Measurements from ENCODE around the gene EFCAB6. TPM values are rescaled to one million over a fixed set of nuclear protein-coding genes. Genes with fewer than 3 reads are reported as not detected.

The EFCAB6 gene
- total RNA-seq, 2 experiments from 2014 or later: 0.56 to 0.71 TPM

GRCh38 chr22:43833286-43834240, 21.5 kb upstream of the EFCAB6 start:
- intact Hi-C loops (cut with DNase I, micrococcal nuclease): no loop called here
- DNase-seq (no peak), ATAC-seq (no peak)
- Mint-ChIP-seq H3K9me3 (ENCODE audit: low read depth) (no peaks in the 10 kb centered on the region), H3K27me3 (peaks cover 2% of the 10 kb centered on the region), H3K4me1 (no peaks in the 10 kb centered on the region), H3K27ac (no peak overlapping the region), H3K4me3 (no peak overlapping the region), H3K36me3 (ENCODE audit: low read depth) (no peaks in the 10 kb centered on the region)
- CTCF ChIA-PET: no interaction called here
- POLR2A ChIA-PET: no interaction called here

DNA sequence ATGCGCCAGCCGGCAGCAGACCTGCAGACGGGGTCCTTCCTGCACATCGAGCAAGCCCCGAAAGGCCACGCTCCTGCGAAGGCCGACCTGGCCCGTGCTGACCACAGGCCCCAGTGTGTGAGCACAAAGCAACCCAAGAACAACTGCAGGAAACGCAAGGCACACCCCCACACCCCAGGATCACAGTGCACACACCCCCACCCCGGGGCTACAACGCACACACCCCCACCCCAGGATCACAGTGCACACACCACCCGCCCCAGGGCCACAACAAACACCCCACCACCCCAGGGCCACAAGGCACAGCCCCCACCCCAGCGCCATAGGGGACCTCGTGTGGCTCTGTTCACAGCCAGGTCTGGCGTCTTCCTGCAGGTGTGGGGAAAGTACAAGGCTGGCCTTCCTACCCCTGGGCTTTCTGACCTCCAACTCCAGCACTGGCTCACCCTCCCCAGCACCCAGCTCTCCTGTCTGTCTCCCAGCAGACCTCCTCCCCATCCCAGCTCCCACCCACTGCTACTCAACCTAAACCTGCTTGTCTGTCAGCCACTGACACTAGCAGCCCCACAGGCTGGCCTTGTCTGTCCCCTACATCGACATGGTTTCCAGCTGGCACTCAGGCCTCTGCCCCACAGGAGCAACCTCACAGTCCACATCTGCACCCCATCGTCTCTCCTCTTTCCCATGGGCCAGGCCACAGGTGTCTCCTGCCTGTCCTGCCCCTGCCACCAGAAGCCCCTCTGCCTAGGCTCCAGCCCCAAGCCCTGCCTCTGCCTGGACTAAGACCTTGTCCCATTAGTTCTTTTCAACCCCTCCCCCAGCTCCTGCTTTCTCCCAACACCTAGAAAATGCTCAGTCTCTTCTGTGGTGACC, 20.5 kb upstream of the EFCAB6 start:
- no peak for ATAC-seq
- no peaks in the 10 kb centered on the region for H3K36me3 Mint-ChIP-seq (ENCODE audit: low read depth)

GRCh38 chr22:43831561-43832392, 19.7 kb upstream of the EFCAB6 start:
- intact Hi-C loops (cut with DNase I, micrococcal nuclease): no loop called here
- no peaks in the 10 kb centered on the region for H3K36me3 Mint-ChIP-seq (ENCODE audit: low read depth)
- ATAC-seq: no peak
- H3K27me3 Mint-ChIP-seq: peaks cover 2% of the 10 kb centered on the region
- POLR2A ChIA-PET: no interaction called here
- no peak overlapping the region for H3K27ac Mint-ChIP-seq
- H3K9me3 Mint-ChIP-seq (ENCODE audit: low read depth): no peaks in the 10 kb centered on the region
- no peaks in the 10 kb centered on the region for H3K4me1 Mint-ChIP-seq
- DNase-seq: no peak
- CTCF ChIA-PET: interaction anchor here (1.1 kb wide), 1 partner anchor 114 kb away, joined by 3 read pairs; no protein-coding TSS in a partner anchor
- H3K4me3 Mint-ChIP-seq: no peak overlapping the region

More for the DNA sequence above, 20.5 kb upstream of the EFCAB6 start:
- intact Hi-C loops (cut with DNase I, micrococcal nuclease): no loop called here
- Mint-ChIP-seq H3K27ac (no peak overlapping the region), H3K4me1 (no peaks in the 10 kb centered on the region), H3K4me3 (no peak overlapping the region), H3K27me3 (peaks cover 2% of the 10 kb centered on the region), H3K9me3 (ENCODE audit: low read depth) (no peaks in the 10 kb centered on the region)
- no peak for DNase-seq
- POLR2A ChIA-PET: no interaction called here
- CTCF ChIA-PET: no interaction called here

- no peak overlapping the region for H3K27ac Mint-ChIP-seq
- no peaks in the 10 kb centered on the region for H3K9me3 Mint-ChIP-seq (ENCODE audit: low read depth)
- DNase-seq (no peak), ATAC-seq (no peak)
- ChIA-PET CTCF (interaction anchor here (1.1 kb wide), 1 partner anchor 115 kb away, joined by 3 read pairs; no protein-coding TSS in a partner anchor), POLR2A (no interaction called here)
- intact Hi-C loops (cut with DNase I, micrococcal nuclease): no loop called here
- no peak overlapping the region for H3K4me3 Mint-ChIP-seq
- no peaks in the 10 kb centered on the region for H3K4me1 Mint-ChIP-seq
- peaks cover 2% of the 10 kb centered on the region for H3K27me3 Mint-ChIP-seq
- no peaks in the 10 kb centered on the region for H3K36me3 Mint-ChIP-seq (ENCODE audit: low read depth)
Measured at GRCh38 chr22:43830931-43831560, 18.9 kb upstream of the EFCAB6 start.

- Mint-ChIP-seq H3K27me3 (peaks cover 2% of the 10 kb centered on the region), H3K4me3 (no peak overlapping the region), H3K27ac (no peak overlapping the region), H3K9me3 (ENCODE audit: low read depth) (no peaks in the 10 kb centered on the region), H3K36me3 (ENCODE audit: low read depth) (no peaks in the 10 kb centered on the region), H3K4me1 (no peaks in the 10 kb centered on the region)
- intact Hi-C loops (cut with DNase I, micrococcal nuclease): no loop called here
- ATAC-seq (no peak), DNase-seq (no peak)
- ChIA-PET CTCF (interaction anchor here (1.1 kb wide), 1 partner anchor 116 kb away, joined by 3 read pairs; no protein-coding TSS in a partner anchor), POLR2A (no interaction called here)
Measured at GRCh38 chr22:43829904-43830851, 18.1 kb upstream of the EFCAB6 start.

- Mint-ChIP-seq H3K36me3 (ENCODE audit: low read depth) (no peaks in the 10 kb centered on the region), H3K27ac (no peak overlapping the region), H3K4me3 (no peak overlapping the region), H3K9me3 (ENCODE audit: low read depth) (no peaks in the 10 kb centered on the region), H3K4me1 (no peaks in the 10 kb centered on the region), H3K27me3 (peaks cover 2% of the 10 kb centered on the region)
- POLR2A ChIA-PET: no interaction called here
- no peak for ATAC-seq
- DNase-seq: no peak
- CTCF ChIA-PET: no interaction called here
- intact Hi-C loops (cut with DNase I, micrococcal nuclease): no loop called here
Measured at GRCh38 chr22:43828998-43829782, 17.1 kb upstream of the EFCAB6 start.

DNA sequence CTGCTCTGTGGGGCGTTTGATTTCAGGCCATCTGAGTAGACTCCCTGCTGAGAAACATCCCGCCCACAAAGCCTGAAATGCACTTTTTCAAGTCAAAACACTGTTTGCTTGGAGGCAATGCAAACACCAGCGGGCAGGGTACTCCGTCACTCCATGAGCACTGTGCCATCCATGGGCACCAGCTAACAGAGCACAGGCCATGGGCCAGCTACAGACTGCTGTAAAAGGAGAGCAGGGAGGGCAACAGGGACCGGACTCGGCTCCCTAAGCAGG, 16.6 kb upstream of the EFCAB6 start:
- Mint-ChIP-seq H3K27ac (no peak overlapping the region), H3K4me1 (no peaks in the 10 kb centered on the region), H3K27me3 (peaks cover 2% of the 10 kb centered on the region), H3K36me3 (ENCODE audit: low read depth) (no peaks in the 10 kb centered on the region), H3K4me3 (no peak overlapping the region), H3K9me3 (ENCODE audit: low read depth) (no peaks in the 10 kb centered on the region)
- POLR2A ChIA-PET: no interaction called here
- CTCF ChIA-PET: no interaction called here
- DNase-seq: no peak
- no peak for ATAC-seq
- intact Hi-C loops (cut with DNase I, micrococcal nuclease): no loop called here

- no peak overlapping the region for H3K27ac Mint-ChIP-seq
- H3K9me3 Mint-ChIP-seq (ENCODE audit: low read depth): no peaks in the 10 kb centered on the region
- ATAC-seq (no peak), DNase-seq (no peak)
- H3K4me1 Mint-ChIP-seq: no peaks in the 10 kb centered on the region
- peaks cover 2% of the 10 kb centered on the region for H3K27me3 Mint-ChIP-seq
- ChIA-PET POLR2A (no interaction called here), CTCF (interaction anchor here (0.6 kb wide), 1 partner anchor 20 kb away, joined by 3 read pairs; no protein-coding TSS in a partner anchor)
- intact Hi-C loops (cut with DNase I, micrococcal nuclease): no loop called here
- H3K36me3 Mint-ChIP-seq (ENCODE audit: low read depth): no peaks in the 10 kb centered on the region
- no peak overlapping the region for H3K4me3 Mint-ChIP-seq
Measured at GRCh38 chr22:43827926-43828724, 16.0 kb upstream of the EFCAB6 start.

- CTCF ChIA-PET: interaction anchor here (0.6 to 0.7 kb wide), 3 partner anchors 19 to 119 kb away, joined by 3 read pairs; no protein-coding TSS in a partner anchor
- Mint-ChIP-seq H3K4me1 (no peaks in the 10 kb centered on the region), H3K4me3 (no peak overlapping the region), H3K27me3 (peaks cover 5% of the 10 kb centered on the region), H3K9me3 (ENCODE audit: low read depth) (no peaks in the 10 kb centered on the region), H3K36me3 (ENCODE audit: low read depth) (no peaks in the 10 kb centered on the region), H3K27ac (no peak overlapping the region)
- intact Hi-C loops (cut with DNase I, micrococcal nuclease): no loop called here
- no peak for DNase-seq
- POLR2A ChIA-PET: no interaction called here
- no peak for ATAC-seq
Measured at GRCh38 chr22:43827003-43827735, 15.1 kb upstream of the EFCAB6 start.

Data from activated CD4-positive, alpha-beta T cell treated with anti-CD3 and anti-CD28 coated beads for 36 hours (primary cell).